NB4 (cell line): ENCODE data around the gene ANTKMT.

Experiments
- CTCF ChIP-seq: IDR thresholded peaks from one replicate; pipeline ENCODE4 v1.5.1; 2012; ENCODE audit warnings: low read depth, low read length
- MYC ChIP-seq: IDR thresholded peaks from 2 replicates; pipeline ENCODE4 v1.6.1; 2011; ENCODE audit warnings: low read depth, low read length
- POLR2A ChIP-seq: IDR thresholded peaks from 2 replicates; pipeline ENCODE4 v1.6.1; 2011; ENCODE audit warnings: mild to moderate bottlenecking; ENCODE audit not compliant: insufficient read length; ENCODE audit errors: extremely low read depth
- TF ChIP-seq, protein P1 (sequence below): IDR thresholded peaks from 2 replicates; pipeline ENCODE4 v1.6.1; 2011; ENCODE audit warnings: low read depth, low read length

DNA sequence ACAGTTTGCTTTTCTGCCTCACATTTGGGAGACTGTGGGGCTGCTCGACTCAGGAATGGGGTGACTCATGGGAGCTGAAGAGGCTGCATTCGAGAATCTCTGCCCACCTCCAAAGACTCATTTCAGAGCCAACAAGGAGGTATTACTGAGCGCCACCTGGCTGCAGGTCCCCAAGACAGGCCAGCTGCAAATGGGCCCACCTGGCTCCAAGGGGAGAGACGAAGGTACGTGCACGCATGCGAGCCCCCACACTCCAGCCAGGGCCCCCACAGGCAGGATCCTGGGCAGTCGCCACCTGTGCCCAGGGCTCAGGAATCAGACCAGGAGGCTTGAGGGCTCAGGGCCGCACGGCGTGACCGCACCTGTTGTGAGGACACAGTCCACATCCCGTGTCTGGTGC lies 12.0 kb downstream of the ANTKMT start:
- TF ChIP-seq CTCF (no peak), POLR2A (no peak), MYC (no peak)
- TF ChIP-seq, protein P1, sequence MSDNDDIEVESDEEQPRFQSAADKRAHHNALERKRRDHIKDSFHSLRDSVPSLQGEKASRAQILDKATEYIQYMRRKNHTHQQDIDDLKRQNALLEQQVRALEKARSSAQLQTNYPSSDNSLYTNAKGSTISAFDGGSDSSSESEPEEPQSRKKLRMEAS = no peak
